Spleen (tissue), 11 donors: Measurements from ENCODE around the gene ACOX3. TPM values are rescaled to one million over a fixed set of nuclear protein-coding genes. Genes with fewer than 3 reads are reported as not detected.
A peak's percentile ranks its signal among the peaks of the same experiment; 100 is the strongest.

ENCODE experiments used
- DNase-seq: peaks from one replicate; pipeline ENCODE4 v3.0.0-alpha.2; 2020
- H3K27ac ChIP-seq, 8 donors: fragments of 200-600 bp; sonication (generic) in 7 of 8; 1 replicate in 4 of 8; 2 replicates in 4 of 8; pipeline versions ENCODE4 v1.5.0 to v1.8.0; 2016 to 2021; ENCODE audit warnings: inconsistent platforms in 4 of 8, mild to moderate bottlenecking in 4 of 8, moderate library complexity in 1 of 8
- H3K27me3 ChIP-seq, 7 donors: fragments of 200-600 bp; sonication (generic) in 6 of 7; replicated peaks in 1 of 7; 1 replicate in 4 of 7; 2 replicates in 3 of 7; pipeline versions ENCODE4 v1.5.0 to v1.8.0; 2016 to 2021; ENCODE audit warnings: inconsistent platforms in 3 of 7, mild to moderate bottlenecking in 1 of 7
- H3K36me3 ChIP-seq, 6 donors: fragments of 200-600 bp; sonication (generic) in 5 of 6; 1 replicate in 4 of 6; 2 replicates in 2 of 6; pipeline versions ENCODE4 v1.5.0 to v1.8.0; 2016 to 2021; ENCODE audit warnings: inconsistent platforms in 2 of 6
- H3K4me1 ChIP-seq, 6 donors: fragments of 200-600 bp; sonication (generic) in 5 of 6; 1 replicate in 3 of 6; 2 replicates in 3 of 6; pipeline versions ENCODE4 v1.5.0 to v1.8.0; 2016 to 2021; ENCODE audit warnings: inconsistent platforms in 3 of 6
- H3K4me3 ChIP-seq, 8 donors: fragments of 200-600 bp; sonication (generic) in 7 of 8; 1 replicate in 4 of 8; 2 replicates in 4 of 8; pipeline versions ENCODE4 v1.5.0 to v1.8.0; 2016 to 2021; ENCODE audit warnings: inconsistent platforms in 4 of 8, mild to moderate bottlenecking in 4 of 8, moderate library complexity in 2 of 8
- H3K9me3 ChIP-seq, 8 donors: fragments of 200-600 bp; sonication (generic) in 7 of 8; 1 replicate in 4 of 8; 2 replicates in 4 of 8; pipeline versions ENCODE4 v1.5.0 to v1.8.0; 2016 to 2021; ENCODE audit warnings: inconsistent platforms in 4 of 8
- POLR2A ChIP-seq, 3 donors: fragments of 450-650 bp; IDR thresholded peaks; one replicate each; pipeline ENCODE4 v1.5.1; 2017; ENCODE audit warnings: antibody characterized with exemption in 3 of 3, mild to moderate bottlenecking in 1 of 3
- POLR2AphosphoS5 ChIP-seq, 3 donors: sonication (generic); formaldehyde crosslinking; IDR thresholded peaks; one replicate each; pipeline ENCODE4 v1.5.1; 2017; ENCODE audit warnings: antibody characterized with exemption in 3 of 3
- WGBS, 5 donors: extraction: QIAGEN DNeasy Blood & Tissue Kit in 3 of 5; methylation state at CpG; one replicate each; pipeline versions ENCODE4 v1.1.5 to v1.1.7; 2013 to 2018; 5-methylcytosine and 5-hydroxymethylcytosine counted together
- intact Hi-C: fragments of 100-400 bp; cut with DNase I; formaldehyde crosslinking; loops from one replicate; pipeline ENCODE4 v1.15.0; 2023; ENCODE audit warnings: low total_unique reads
- polyA plus RNA-seq, 3 donors: library from polyadenylated mRNA; stranded (reverse); fragments of 200-250 nt; gene quantifications; one replicate each; pipeline ENCODE4 v1.2.1, GENCODE V29; 2013
- total RNA-seq, 7 donors: library from RNA; depleted of rRNA in 3 of 7; stranded (reverse); fragments of >200 nt in 3 of 7; fragmentation: NEBNext Ultra II Directional in 4 of 7; extraction: Animal tissue kit (Norgen Biotek cat#: 25700) in 4 of 7; gene quantifications; one replicate each; pipeline versions ENCODE4 v1.1.0 to v1.2.1, GENCODE V29; 2016 to 2021
- TF ChIP-seq, protein P1 (sequence below), 11 experiments: fragments of 200-600 bp in 7 of 11; fragments of 450-650 bp in 4 of 11; sonication (generic) in 4 of 11; IDR thresholded peaks in 8 of 11; conservative IDR thresholded peaks in 3 of 11; 1 replicate in 7 of 11; 2 replicates in 4 of 11; pipeline versions ENCODE4 v1.4.0 to v1.8.0; 2016 to 2021; ENCODE audit warnings: antibody characterized with exemption in 11 of 11, inconsistent platforms in 4 of 11, mild to moderate bottlenecking in 1 of 11
- donor health status: healthy with polysubstance abuse.
- donor health status: DM: no; HTN: no; CAD: no; lungs with moderate emphysema.
- donor health status: DM: no; HTN: no; CAD: no.
- donor health status: Bipolar disorder and iron deficiency.
- donor health status: healthy.
- donor health status: DM: no; HTN: no; CAD: no.
- donor health status: DM: yes; HTN: yes; CAD: no.

ACOX3 gene
- total and polyA plus RNA-seq, 10 donors = 11.3 to 26.5 (median 19.7) TPM

DNA sequence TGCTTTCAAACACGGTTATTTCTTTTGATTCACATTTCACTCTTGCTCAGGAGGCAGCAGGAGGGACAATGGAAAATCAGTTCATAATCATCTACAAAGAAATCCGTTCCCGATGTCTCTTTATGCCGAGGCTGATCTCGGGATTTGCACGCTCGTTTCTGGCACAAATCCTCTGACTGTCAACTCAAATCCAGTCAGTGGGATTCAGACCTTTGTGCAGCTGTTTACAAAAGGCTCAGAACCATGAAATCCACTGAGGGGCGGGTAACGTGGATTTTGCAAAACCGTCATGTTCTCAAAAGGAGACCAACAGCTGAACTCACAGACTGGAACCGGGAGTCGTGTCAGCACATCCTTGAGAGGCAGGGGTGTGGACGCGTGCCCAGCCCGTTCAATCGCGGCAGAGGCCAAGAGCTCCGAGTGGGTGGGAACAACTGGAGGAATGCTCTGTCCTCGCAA lies 46.4 kb downstream of the ACOX3 start:
- TF ChIP-seq POLR2A (IDR thresholded peaks at IDR 0.05) (no peak), POLR2AphosphoS5 (IDR thresholded peaks at IDR 0.05) (peak in 1 of 3 donors; percentile 10)
- 77 to 90% (median 87%) methylated on average over 19 of the region's 19 CpGs for WGBS, 5 donors
- H3K36me3 ChIP-seq = peaks cover 0 to 97% (median 46%) of the 10 kb centered on the region in 6 donors
- DNase-seq = no peak
- no peak overlapping the region for H3K4me3 ChIP-seq
- H3K4me1 ChIP-seq = peaks cover 0 to 7% (median 0%) of the 10 kb centered on the region in 6 donors
- no peaks in the 10 kb centered on the region for H3K27me3 ChIP-seq
- no peaks in the 10 kb centered on the region for H3K9me3 ChIP-seq
- intact Hi-C loops = no loop called here
- H3K27ac ChIP-seq = no peak overlapping the region

- H3K27ac ChIP-seq = no peak overlapping the region
- H3K4me1 ChIP-seq = peaks cover 0 to 7% (median 0%) of the 10 kb centered on the region in 6 donors
- intact Hi-C loops = no loop called here
- peaks cover 0 to 97% (median 46%) of the 10 kb centered on the region in 6 donors for H3K36me3 ChIP-seq
- no peak overlapping the region for H3K4me3 ChIP-seq
- H3K9me3 ChIP-seq = no peaks in the 10 kb centered on the region
- 74 to 85% (median 81%) methylated on average over 8 of the region's 8 CpGs for WGBS, 5 donors
- no peak for DNase-seq
- H3K27me3 ChIP-seq = no peaks in the 10 kb centered on the region
- TF ChIP-seq POLR2A (IDR thresholded peaks at IDR 0.05) (no peak), POLR2AphosphoS5 (IDR thresholded peaks at IDR 0.05) (no peak)
- TF ChIP-seq, protein P1, sequence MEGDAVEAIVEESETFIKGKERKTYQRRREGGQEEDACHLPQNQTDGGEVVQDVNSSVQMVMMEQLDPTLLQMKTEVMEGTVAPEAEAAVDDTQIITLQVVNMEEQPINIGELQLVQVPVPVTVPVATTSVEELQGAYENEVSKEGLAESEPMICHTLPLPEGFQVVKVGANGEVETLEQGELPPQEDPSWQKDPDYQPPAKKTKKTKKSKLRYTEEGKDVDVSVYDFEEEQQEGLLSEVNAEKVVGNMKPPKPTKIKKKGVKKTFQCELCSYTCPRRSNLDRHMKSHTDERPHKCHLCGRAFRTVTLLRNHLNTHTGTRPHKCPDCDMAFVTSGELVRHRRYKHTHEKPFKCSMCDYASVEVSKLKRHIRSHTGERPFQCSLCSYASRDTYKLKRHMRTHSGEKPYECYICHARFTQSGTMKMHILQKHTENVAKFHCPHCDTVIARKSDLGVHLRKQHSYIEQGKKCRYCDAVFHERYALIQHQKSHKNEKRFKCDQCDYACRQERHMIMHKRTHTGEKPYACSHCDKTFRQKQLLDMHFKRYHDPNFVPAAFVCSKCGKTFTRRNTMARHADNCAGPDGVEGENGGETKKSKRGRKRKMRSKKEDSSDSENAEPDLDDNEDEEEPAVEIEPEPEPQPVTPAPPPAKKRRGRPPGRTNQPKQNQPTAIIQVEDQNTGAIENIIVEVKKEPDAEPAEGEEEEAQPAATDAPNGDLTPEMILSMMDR (IDR thresholded peaks at IDR 0.05 in 8 of 11, conservative IDR thresholded peaks at IDR 0.05 in 3 of 11) = no peak
Observed at GRCh38 chr4:8393593-8394038, 46.9 kb downstream of the ACOX3 start.

GRCh38 chr4:8392591-8393190 lies 47.8 kb downstream of the ACOX3 start:
- Histone ChIP-seq H3K4me1 (peaks cover 0 to 7% (median 0%) of the 10 kb centered on the region in 6 donors), H3K36me3 (peaks cover 0 to 97% (median 46%) of the 10 kb centered on the region in 6 donors), H3K4me3 (no peak overlapping the region), H3K9me3 (no peaks in the 10 kb centered on the region), H3K27ac (no peak overlapping the region), H3K27me3 (no peaks in the 10 kb centered on the region)
- WGBS, 5 donors = 83 to 95% (median 91%) methylated on average over 15 of the region's 15 CpGs
- intact Hi-C loops = no loop called here
- no peak for DNase-seq
- TF ChIP-seq, protein P1 (IDR thresholded peaks at IDR 0.05 in 8 of 11, conservative IDR thresholded peaks at IDR 0.05 in 3 of 11) = no peak
- no peak for TF ChIP-seq POLR2A (IDR thresholded peaks at IDR 0.05)
- no peak for TF ChIP-seq POLR2AphosphoS5 (IDR thresholded peaks at IDR 0.05)

DNA sequence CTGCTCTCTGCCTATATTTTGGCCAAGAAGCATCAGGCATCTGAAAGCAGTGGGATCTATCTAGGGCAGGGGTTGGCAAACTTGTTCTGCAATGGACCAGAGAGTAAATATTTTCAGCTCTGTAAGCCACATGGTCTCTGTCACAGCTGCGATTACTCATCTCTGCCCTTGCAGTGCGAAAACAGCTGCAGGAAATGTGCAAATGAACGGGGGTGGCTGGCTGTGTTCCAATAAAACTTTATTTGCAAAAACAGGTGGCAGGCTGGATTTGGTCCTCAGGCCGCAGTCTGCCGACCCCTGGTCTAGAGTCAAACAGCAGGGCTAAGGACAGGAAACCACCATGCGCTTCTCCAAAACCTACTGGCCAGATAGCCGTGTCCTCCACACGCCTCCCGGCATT lies 48.6 kb downstream of the ACOX3 start:
- TF ChIP-seq POLR2A (IDR thresholded peaks at IDR 0.05) (no peak), POLR2AphosphoS5 (IDR thresholded peaks at IDR 0.05) (peak in 1 of 3 donors; percentile 47)
- TF ChIP-seq, protein P1 (IDR thresholded peaks at IDR 0.05 in 8 of 11, conservative IDR thresholded peaks at IDR 0.05 in 3 of 11) = no peak
- Histone ChIP-seq H3K4me3 (no peak overlapping the region), H3K4me1 (peaks cover 0 to 7% (median 0%) of the 10 kb centered on the region in 6 donors), H3K27ac (no peak overlapping the region), H3K9me3 (no peaks in the 10 kb centered on the region), H3K27me3 (no peaks in the 10 kb centered on the region), H3K36me3 (peaks cover 0 to 97% (median 49%) of the 10 kb centered on the region in 6 donors)
- intact Hi-C loops = no loop called here
- no peak for DNase-seq
- 62 to 67% (median 66%) methylated on average over 9 of the region's 9 CpGs for WGBS, 5 donors
